Uterus (tissue), 4 donors: ENCODE results near the gene HLA-DMA. TPM values are rescaled to one million over a fixed set of nuclear protein-coding genes. Genes with fewer than 3 reads are reported as not detected.

Experiments used
- DNase-seq, 2 donors: peaks; one replicate each; pipeline ENCODE4 v3.0.0-alpha.2; 2019 to 2020
- H3K27ac ChIP-seq, 2 donors: fragments of 200-600 bp; sonication (generic); 1 replicate in 1 of 2; 2 replicates in 1 of 2; pipeline ENCODE4 v1.5.1; 2016 to 2018
- H3K27me3 ChIP-seq, 2 donors: fragments of 200-600 bp; sonication (generic); one replicate each; pipeline ENCODE4 v1.5.1; 2018 to 2019; ENCODE audit warnings: control low read depth in 1 of 2
- H3K36me3 ChIP-seq, 2 donors: fragments of 200-600 bp; sonication (generic); one replicate each; pipeline ENCODE4 v1.5.1; 2019; ENCODE audit warnings: control low read depth in 1 of 2
- H3K4me1 ChIP-seq, 2 donors: fragments of 200-600 bp; sonication (generic); one replicate each; pipeline ENCODE4 v1.5.1; 2018 to 2019; ENCODE audit warnings: control low read depth in 1 of 2
- H3K4me3 ChIP-seq, 2 donors: fragments of 200-600 bp; sonication (generic); 1 replicate in 1 of 2; 2 replicates in 1 of 2; pipeline ENCODE4 v1.5.1; 2018 to 2019; ENCODE audit warnings: mild to moderate bottlenecking in 1 of 2
- H3K9me3 ChIP-seq, 2 donors: fragments of 200-600 bp; sonication (generic); one replicate each; pipeline ENCODE4 v1.5.1; 2019; ENCODE audit warnings: control low read depth in 1 of 2
- CTCF ChIP-seq, 4 experiments: fragments of 200-600 bp in 2 of 4; fragments of 450-650 bp in 2 of 4; sonication (generic) in 2 of 4; IDR thresholded peaks; one replicate each; pipeline ENCODE4 v1.5.1; 2016 to 2019; ENCODE audit warnings: antibody characterized with exemption in 4 of 4, mild to moderate bottlenecking in 2 of 4, moderate library complexity in 1 of 4
- POLR2A ChIP-seq, 2 donors: fragments of 450-650 bp; IDR thresholded peaks; one replicate each; pipeline ENCODE4 v1.6.1; 2016; ENCODE audit warnings: antibody characterized with exemption in 2 of 2, mild to moderate bottlenecking in 1 of 2, moderate library complexity in 1 of 2
- intact Hi-C: fragments of 100-400 bp; cut with DNase I; formaldehyde crosslinking; loops from one replicate; pipeline ENCODE4 v1.15.1; 2023; ENCODE audit warnings: low total_unique reads
- total RNA-seq, 4 donors: library from RNA; depleted of rRNA in 3 of 4; stranded (reverse); fragments of >200 nt in 3 of 4; gene quantifications; one replicate each; pipeline versions ENCODE4 v1.1.0 to v1.2.4, GENCODE V29; 2014 to 2023
- donor health status: DM: yes; HTN: yes; CAD: no.

HLA-DMA gene
- total RNA-seq, 4 donors from 2014 or later, result 6.6 to 134 (median 51.7) TPM

- H3K9me3 ChIP-seq, result no peaks in the 10 kb centered on the region
- H3K4me3 ChIP-seq, result no peak overlapping the region
- no peaks in the 10 kb centered on the region for H3K36me3 ChIP-seq
- DNase-seq, result no peak
- peaks cover 0 to 5% of the 10 kb centered on the region in 2 donors for H3K4me1 ChIP-seq
- no peaks in the 10 kb centered on the region for H3K27me3 ChIP-seq
- TF ChIP-seq CTCF (IDR thresholded peaks at IDR 0.05) (no peak), POLR2A (IDR thresholded peaks at IDR 0.05) (no peak)
- no peak overlapping the region for H3K27ac ChIP-seq
- intact Hi-C loops, result no loop called here
These were observed 11.0 kb upstream of the HLA-DMA start for GRCh38 chr6:32963866-32964265.

DNA sequence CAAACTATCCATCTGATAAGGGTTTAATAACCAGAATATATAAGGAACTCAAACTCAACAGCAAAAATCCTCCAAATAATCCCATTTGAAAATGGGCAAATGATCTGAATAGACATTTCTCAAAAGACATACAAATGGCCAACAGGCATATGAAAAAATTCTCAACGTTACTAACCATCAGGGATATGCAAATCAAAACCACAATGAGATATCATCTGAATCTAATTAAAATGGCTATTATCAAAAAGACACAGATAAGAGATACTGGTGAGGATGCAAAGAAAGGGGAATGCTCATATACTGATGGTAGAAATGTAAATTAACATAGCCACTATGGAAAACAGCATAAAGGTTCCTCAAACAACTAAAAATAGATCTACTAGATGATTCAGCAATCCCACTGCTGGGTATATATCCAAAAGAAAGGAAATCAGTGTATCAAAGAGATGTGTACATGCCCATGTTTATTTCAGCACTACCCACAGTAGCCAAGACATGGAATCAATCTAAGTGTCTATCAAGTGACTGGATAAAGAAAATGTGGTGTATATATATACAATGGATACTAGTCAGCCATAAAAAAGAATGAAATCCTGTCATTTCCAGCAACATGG lies 9.4 kb upstream of the HLA-DMA start:
- Histone ChIP-seq H3K27ac (no peak overlapping the region), H3K36me3 (no peaks in the 10 kb centered on the region), H3K27me3 (no peaks in the 10 kb centered on the region), H3K4me3 (no peak overlapping the region), H3K4me1 (peaks cover 0 to 5% of the 10 kb centered on the region in 2 donors), H3K9me3 (no peaks in the 10 kb centered on the region)
- DNase-seq, result no peak
- no peak for TF ChIP-seq CTCF (IDR thresholded peaks at IDR 0.05)
- TF ChIP-seq POLR2A (IDR thresholded peaks at IDR 0.05), result no peak
- intact Hi-C loops, result no loop called here

DNA sequence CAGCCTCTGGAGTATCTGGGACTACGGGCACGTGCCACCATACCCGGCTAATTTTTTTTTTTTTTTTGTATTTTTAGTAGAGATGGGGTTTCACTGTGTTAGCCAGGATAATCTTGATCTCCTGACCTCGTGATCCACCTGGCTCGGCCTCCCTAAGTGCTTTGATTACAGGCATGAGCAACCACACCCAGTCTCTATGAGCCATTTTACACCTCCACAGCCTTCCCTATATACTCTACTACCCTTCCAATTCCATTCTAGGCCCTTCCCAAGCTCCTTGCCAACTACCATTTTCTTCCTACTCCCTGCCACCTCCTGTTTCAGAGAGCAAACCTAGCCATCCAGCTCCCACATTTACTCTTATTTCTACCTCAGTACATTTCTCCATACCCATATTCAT lies 7.7 kb upstream of the HLA-DMA start:
- no peak for TF ChIP-seq CTCF (IDR thresholded peaks at IDR 0.05)
- TF ChIP-seq POLR2A (IDR thresholded peaks at IDR 0.05), result no peak
- intact Hi-C loops, result no loop called here
- Histone ChIP-seq H3K27ac (no peak overlapping the region), H3K4me3 (no peak overlapping the region), H3K36me3 (no peaks in the 10 kb centered on the region), H3K4me1 (no peaks in the 10 kb centered on the region), H3K27me3 (no peaks in the 10 kb centered on the region), H3K9me3 (no peaks in the 10 kb centered on the region)
- DNase-seq, result no peak

- TF ChIP-seq CTCF (IDR thresholded peaks at IDR 0.05), result no peak
- no peak for TF ChIP-seq POLR2A (IDR thresholded peaks at IDR 0.05)
- H3K9me3 ChIP-seq, result no peaks in the 10 kb centered on the region
- no peaks in the 10 kb centered on the region for H3K27me3 ChIP-seq
- DNase-seq, result no peak
- peaks cover 0 to 6% of the 10 kb centered on the region in 2 donors for H3K4me1 ChIP-seq
- H3K27ac ChIP-seq, result no peak overlapping the region
- no peak overlapping the region for H3K4me3 ChIP-seq
- no peaks in the 10 kb centered on the region for H3K36me3 ChIP-seq
- intact Hi-C loops, result no loop called here
These were observed 3.3 kb upstream of the HLA-DMA start for GRCh38 chr6:32956176-32956575.

GRCh38 chr6:32954986-32955802 lies 2.3 kb upstream of the HLA-DMA start:
- Histone ChIP-seq H3K27me3 (no peaks in the 10 kb centered on the region), H3K27ac (no peak overlapping the region), H3K4me3 (no peak overlapping the region), H3K4me1 (peaks cover 0 to 6% of the 10 kb centered on the region in 2 donors), H3K36me3 (no peaks in the 10 kb centered on the region), H3K9me3 (no peaks in the 10 kb centered on the region)
- TF ChIP-seq CTCF (IDR thresholded peaks at IDR 0.05), result no peak
- TF ChIP-seq POLR2A (IDR thresholded peaks at IDR 0.05), result no peak
- no peak for DNase-seq
- intact Hi-C loops, result no loop called here
